Activated CD8-positive, alpha-beta memory T cell treated with anti-CD3 and anti-CD28 coated beads, Interleukin-2, amount 50 U/mL, for 24 hours (primary cell): ENCODE data around the gene TMEM163.
"Not testable (repeated sequence)": the region's sequence is repeated elsewhere in the genome, so short reads cannot be mapped to it uniquely, and the experiment has no call there.

Experiments
- DNase-seq: peaks from one replicate; pipeline ENCODE4 v3.0.0-alpha.2; 2020; ENCODE audit errors: extremely low read depth

The TMEM163 gene

DNA sequence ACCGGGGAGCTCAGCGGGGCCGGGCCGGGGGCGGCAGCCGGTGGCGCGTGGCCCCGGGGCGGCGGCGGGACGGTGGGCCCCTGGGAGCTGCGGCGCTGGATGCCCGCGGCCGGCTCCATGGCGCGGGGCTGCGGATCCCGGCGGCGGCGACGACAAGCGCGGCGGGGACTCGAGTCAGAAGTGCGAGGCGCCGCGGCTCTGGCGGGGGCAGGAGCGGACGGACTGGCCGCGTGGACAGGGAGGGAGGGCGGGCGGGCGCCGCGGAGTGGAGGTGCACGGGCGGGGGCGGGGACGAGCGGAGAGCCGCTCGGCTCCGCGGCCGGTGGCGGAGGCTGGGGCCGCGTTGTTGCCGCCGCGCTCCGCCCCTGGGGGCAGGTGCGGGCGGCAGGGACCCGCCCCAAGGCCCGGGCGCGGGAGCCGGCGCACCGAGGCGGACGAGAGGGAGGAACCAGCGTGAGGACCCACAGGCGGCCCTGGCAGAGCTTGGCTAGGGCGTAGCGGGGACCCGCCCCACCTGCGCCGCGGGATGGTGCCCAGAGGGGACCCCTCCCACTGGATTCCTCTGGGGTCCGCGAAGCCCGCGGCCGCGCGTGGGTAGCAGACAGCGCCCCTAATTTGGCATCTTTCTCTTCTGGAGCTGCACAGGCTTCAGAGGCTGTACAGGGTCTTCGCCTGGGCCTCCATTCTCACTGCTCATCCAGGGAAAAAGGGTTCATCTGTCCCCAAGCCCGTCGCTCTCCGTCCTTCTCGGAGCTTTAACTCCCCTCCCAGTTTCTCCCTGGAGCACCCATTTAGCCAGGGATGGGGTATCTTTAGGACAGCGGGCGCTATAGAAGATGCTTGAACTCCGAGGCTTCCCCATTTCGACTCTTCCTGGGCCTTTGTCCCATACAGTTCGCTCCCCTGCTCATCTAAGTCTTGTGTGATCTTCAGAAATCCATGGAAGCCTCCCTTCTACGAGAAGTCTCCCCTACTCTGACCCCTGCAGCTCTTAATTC, at the start of gene TMEM163:
TMEM163 (minus strand) TSS at position 184 of the 998 bp plus-strand sequence.
- no peak for DNase-seq

DNA sequence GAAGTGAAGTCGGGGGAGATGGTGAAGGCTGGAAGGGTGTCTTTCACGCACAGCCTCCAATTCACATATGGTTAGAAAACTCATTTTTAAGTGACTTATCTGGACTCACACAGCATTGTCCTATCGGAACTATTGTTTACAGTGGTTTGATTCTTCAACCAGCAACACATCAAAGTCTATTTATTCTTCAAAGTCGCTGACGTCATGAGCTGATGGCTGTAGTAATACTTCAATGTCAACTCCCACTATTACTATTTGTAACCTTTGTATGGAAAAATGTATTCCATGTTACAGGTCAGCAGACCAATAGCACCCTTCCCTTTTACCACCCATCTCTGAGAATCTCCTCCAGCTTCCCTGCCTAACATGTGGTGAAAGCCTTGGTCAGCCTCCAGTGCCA, 47.8 kb upstream of the TMEM163 start:
- no peak for DNase-seq

GRCh38 chr2:134765987-134766386, 47.2 kb upstream of the TMEM163 start:
- no peak for DNase-seq

- DNase-seq: no peak
Observed at GRCh38 chr2:134764164-134764563, 45.4 kb upstream of the TMEM163 start.

DNA sequence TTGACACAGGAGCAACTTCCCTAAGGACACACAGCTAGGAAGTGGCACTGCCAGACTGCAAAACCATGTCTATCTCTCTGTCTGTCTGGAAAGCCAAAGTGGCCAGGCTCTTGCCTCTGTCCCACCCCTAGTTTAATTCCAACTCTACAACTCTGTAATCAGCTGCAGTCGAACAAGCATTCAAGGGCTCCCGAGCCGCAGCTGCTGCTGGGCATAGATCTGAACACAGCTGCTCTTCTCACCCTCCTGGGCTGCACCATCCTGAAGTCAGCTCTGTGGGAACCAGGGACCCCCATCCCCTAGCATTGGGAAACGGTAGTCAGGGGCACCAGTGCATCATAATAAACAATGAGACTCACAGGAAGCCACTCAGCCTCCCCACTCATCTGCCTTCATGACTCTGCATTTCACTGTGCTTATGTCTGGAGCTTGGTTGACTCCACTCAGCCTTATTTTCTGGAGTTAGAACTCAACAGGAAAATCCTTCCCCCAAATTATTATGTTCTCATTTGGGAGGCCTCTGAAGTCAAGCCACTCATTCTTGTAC, 44.4 kb upstream of the TMEM163 start:
- no peak for DNase-seq

DNA sequence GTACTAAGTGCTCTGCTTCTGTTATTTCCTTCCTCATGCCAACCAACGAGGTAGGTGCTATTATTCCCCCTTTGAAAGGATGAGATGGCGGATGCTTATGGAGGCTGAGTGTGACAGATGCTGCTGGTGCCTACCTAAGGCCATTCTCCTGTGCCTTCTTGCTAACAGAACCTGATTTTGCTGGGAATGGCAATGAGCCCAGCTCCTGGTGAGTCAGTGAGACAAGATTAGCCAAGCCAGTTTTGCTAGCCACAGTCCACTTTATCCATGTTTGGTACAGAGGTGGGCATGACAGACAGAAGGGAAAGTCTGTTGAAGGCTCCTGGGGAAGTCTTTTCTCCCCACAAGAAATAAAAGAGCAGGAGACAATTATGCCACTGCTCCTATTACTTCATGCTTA, 43.7 kb upstream of the TMEM163 start:
- DNase-seq: no peak

- no peak for DNase-seq
Observed at GRCh38 chr2:134760385-134760784, 41.6 kb upstream of the TMEM163 start.

DNA sequence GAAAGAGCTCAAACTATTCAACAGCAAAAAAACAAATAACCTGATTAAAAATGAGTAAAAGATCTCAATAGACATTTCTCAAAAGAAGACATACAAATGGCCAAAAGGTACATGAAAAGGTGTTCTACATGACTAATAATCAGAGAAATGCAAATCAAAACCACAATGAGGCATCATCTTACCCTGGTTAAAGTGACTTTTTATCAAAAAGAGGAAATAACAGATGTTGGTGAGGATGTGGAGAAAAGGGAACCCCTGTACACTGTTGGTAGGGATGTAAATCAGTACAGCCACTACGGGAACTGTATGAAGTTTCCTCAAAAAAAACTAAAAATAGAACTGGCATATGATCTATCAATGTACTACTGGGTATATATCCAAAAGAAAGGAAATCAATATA, 39.8 kb upstream of the TMEM163 start:
- DNase-seq: no peak

GRCh38 chr2:134751981-134752380, 33.2 kb upstream of the TMEM163 start:
- not testable (repeated sequence) for DNase-seq

DNA sequence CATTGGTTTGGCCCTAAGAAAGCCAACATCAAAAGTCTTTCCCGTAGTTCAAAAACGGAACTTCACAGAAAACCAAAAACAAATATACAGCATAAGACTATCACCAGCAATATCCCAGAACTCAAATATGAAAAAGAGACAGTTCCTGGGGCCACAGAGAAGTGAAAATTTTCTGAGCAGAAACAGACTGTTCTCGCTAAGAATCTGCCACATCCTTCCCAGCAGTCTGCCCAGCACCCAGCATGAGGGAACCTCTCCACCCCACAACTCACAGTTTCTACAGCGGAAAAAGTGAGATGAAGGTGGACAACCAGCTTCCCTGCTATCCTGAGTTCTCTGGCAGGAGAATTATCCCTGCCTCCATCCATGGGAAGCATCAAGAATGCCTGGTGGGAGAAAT, 26.7 kb upstream of the TMEM163 start:
- DNase-seq: no peak

GRCh38 chr2:134745023-134745422, 26.2 kb upstream of the TMEM163 start:
- no peak for DNase-seq

GRCh38 chr2:134739879-134740301, 21.1 kb upstream of the TMEM163 start:
- no peak for DNase-seq

DNA sequence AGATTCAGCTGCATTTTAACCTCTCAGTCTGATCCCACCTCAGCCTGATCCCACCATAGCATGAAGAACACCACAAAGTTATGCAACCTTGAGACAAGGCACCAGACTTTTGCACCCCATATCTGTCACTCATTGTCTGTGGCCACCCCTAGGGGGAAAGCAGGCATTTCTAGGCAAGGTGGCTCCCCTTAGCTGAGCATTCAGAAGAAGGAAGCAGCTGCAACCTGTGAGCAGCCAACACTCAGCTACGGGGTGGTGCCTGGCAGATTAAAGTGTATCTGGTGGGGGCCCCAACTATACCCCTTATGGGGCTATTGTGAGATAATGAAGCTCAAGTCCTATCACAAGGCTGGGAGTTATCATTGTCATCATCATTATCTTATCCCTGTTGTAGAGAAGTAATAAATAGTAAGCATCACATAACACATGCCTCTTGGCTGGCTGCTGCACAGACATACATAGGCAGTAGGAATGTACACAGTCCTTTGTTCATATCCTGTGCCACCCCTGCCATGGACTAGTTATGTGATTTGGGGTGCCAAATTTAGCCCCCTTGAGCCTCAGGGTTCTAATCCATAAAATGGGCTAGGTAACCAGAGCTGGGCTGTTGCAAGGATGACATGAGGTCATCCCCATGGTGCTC, 20.6 kb upstream of the TMEM163 start:
- no peak for DNase-seq

DNA sequence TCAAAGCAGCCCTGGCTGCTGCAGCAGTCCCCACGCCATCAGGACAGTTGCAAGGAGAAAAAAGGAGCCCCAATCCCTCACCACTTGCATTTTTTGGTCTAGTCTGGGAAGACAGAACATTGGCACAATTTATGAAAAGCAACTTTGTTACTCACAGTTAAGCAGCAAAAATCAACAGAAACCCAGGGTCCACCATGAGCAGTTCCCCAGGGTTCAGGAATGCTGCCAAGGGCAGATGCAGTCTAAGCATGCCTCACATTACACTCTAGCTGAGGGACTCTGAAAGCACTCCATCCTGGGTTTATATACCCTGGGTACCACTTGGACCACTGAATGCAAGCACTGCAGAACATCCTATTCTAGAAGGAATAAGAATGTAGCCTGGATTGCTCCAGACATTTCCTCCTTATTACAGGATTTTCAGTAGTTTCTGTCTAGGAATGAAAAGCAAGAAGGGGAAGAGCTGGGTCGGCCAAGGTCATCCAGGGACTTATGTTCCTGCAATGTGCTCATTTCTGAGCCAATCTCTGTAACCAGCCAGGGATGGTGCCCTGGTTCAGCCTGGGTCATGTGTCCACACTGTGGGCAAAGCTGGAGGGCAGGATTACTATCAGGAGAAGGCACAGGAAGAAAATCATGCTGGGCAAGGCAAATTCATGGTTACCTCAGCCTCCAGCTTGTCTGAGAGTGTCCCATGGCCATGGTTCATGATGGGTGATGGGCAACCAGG, 19.5 kb upstream of the TMEM163 start:
- DNase-seq: no peak

DNA sequence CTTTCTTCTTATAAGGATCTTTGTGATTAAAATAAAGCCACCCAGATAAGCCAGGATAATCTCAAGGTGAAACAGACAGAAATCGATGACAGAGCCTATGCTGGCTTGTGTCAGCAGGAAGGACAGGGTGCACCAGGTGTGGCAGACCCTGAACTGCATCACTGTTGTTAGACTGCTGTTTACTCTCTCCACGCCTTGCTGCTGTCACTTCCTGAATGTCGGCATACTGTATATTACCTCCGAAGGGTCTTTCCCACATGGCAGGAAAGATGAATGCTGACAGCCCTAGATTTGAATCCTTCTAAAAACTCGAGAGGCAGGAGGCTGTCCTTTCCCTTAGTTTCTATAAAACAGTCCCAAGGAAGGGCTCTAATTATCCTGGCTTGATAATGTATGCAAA, 18.9 kb upstream of the TMEM163 start:
- no peak for DNase-seq

DNA sequence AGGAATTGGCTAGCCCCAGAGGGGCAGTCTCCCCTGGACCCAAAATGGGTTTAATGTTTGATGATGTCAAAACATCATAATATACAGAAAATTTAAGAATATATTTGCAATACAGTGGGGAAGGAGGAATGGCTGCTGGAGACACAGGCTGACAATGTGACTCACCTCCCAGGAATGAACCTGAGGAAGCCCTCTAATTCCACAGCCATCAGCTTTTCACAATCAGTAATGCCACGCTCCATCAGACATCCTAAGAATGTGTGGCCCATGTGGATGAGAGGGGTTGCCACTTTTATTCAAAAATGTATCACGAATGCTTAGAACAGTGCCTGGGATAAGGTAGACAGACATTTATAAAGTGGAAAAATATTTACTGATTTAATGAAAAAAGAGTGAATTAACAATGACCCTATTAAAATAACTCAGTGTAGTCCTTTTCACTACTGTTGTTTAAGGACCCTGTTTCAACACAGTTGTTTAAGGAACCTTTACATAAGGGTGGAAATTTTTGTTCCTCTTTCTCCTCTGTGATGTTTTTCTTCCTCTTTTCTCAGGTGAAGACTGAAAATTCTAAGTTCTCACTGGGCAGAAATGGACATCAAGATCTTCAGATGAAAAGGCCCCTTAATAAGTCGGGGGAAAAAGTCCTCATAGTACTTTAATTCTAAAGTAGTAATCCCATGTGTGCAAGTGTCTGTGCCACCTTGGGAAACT, 17.5 kb upstream of the TMEM163 start:
- no peak for DNase-seq

- DNase-seq: no peak
Observed at GRCh38 chr2:134728163-134728562, 9.4 kb upstream of the TMEM163 start.

GRCh38 chr2:134727385-134727784, 8.6 kb upstream of the TMEM163 start:
- DNase-seq: no peak

GRCh38 chr2:134726645-134727044, 7.8 kb upstream of the TMEM163 start:
- DNase-seq: no peak

- DNase-seq: no peak
Observed at GRCh38 chr2:134725876-134726275, 7.1 kb upstream of the TMEM163 start.

GRCh38 chr2:134724341-134724740, 5.5 kb upstream of the TMEM163 start:
- DNase-seq: no peak
